Ovary (tissue), 9 donors: ENCODE results near the gene FAM193A. TPM values are rescaled to one million over a fixed set of nuclear protein-coding genes. Genes with fewer than 3 reads are reported as not detected.

Experiments used
- DNase-seq, 5 donors: peaks; one replicate each; pipeline ENCODE4 v3.0.0-alpha.2; 2019 to 2020
- H3K27ac ChIP-seq, 2 donors: fragments of 200-600 bp; one replicate each; pipeline versions ENCODE4 v1.5.1 to v1.8.0; 2019 to 2022
- H3K27me3 ChIP-seq: fragments of 200-600 bp; one replicate; pipeline ENCODE4 v1.8.0; 2022
- H3K36me3 ChIP-seq: fragments of 200-600 bp; sonication (generic); one replicate; pipeline ENCODE4 v1.5.1; 2019
- H3K4me1 ChIP-seq: one replicate; pipeline ENCODE4 v1.8.1; 2013; ENCODE audit warnings: mild to moderate bottlenecking, moderate library complexity; ENCODE audit not compliant: insufficient read depth
- H3K4me3 ChIP-seq: fragments of 200-600 bp; sonication (generic); one replicate; pipeline ENCODE4 v1.5.1; 2017
- H3K9me3 ChIP-seq, 2 donors: fragments of 200-600 bp in 1 of 2; sonication (generic) in 1 of 2; one replicate each; pipeline versions ENCODE4 v1.5.1 to v1.8.1; 2013 to 2019; ENCODE audit warnings: mild to moderate bottlenecking in 1 of 2, moderate library complexity in 1 of 2
- EP300 ChIP-seq: sonication (generic); formaldehyde crosslinking; IDR thresholded peaks from one replicate; pipeline ENCODE4 v1.6.1; 2017; ENCODE audit warnings: antibody characterized with exemption
- POLR2A ChIP-seq: fragments of 450-650 bp; IDR thresholded peaks from one replicate; pipeline ENCODE4 v1.6.1; 2017; ENCODE audit warnings: antibody characterized with exemption, mild to moderate bottlenecking, moderate library complexity
- whole genome bisulfite sequencing, 3 donors: extraction: QIAGEN DNeasy Blood & Tissue Kit in 1 of 3; methylation state at CpG; one replicate each; pipeline versions ENCODE4 v1.1.5 to v1.1.7; 2013 to 2017; 5-methylcytosine and 5-hydroxymethylcytosine counted together
- intact Hi-C, 4 donors: fragments of 100-400 bp; cut with DNase I; formaldehyde crosslinking; loops; one replicate each; pipeline versions ENCODE4 v1.11.0 to v1.15.1; 2022 to 2023
- polyA plus RNA-seq, 2 donors: library from polyadenylated mRNA; stranded (reverse); fragments of 200-250 nt in 1 of 2; fragments of 350-450 nt in 1 of 2; fragmentation: Illumina TruSeq in 1 of 2; extraction: RNeasy Lipid Tissue Mini Kit (QIAGEN cat#74804) in 1 of 2; gene quantifications; one replicate each; pipeline ENCODE4 v1.2.3, GENCODE V29; 2013 to 2014
- total RNA-seq, 7 donors: library from RNA; depleted of rRNA in 2 of 7; stranded (reverse); fragments of >200 nt in 2 of 7; fragmentation: NEBNext Ultra II Directional in 3 of 7; extraction: Animal tissue kit (Norgen Biotek cat#: 25700) in 3 of 7; gene quantifications; one replicate each; pipeline versions ENCODE4 v1.1.0 to v1.2.4, GENCODE V29; 2016 to 2023
- TF ChIP-seq, protein P1 (sequence below), 3 donors: fragments of 450-650 bp in 2 of 3; fragments of 200-600 bp in 1 of 3; IDR thresholded peaks; one replicate each; pipeline versions ENCODE4 v1.5.1 to v1.8.0; 2016 to 2022; ENCODE audit warnings: antibody characterized with exemption in 3 of 3, mild to moderate bottlenecking in 1 of 3
- donor health status: DM: no; HTN: no; CAD: no; lungs with moderate emphysema.
- donor health status: DM: no; HTN: no; CAD: no.
- donor health status: Bipolar disorder and iron deficiency.
- donor health status: DM: yes; HTN: yes; CAD: no.
- donor health status: DM: no; HTN: no; CAD: no.
- donor health status: DM: yes; HTN: yes; CAD: no.

Gene FAM193A
- total and polyA plus RNA-seq, 9 donors = 16.0 to 39.1 (median 28.7) TPM

GRCh38 chr4:2598511-2599303 is 62.3 kb downstream of the FAM193A start:
- no peak for DNase-seq
- intact Hi-C loops = no loop called here
- WGBS, 3 donors = 13 to 19% (median 17%) methylated on average over 12 of the region's 12 CpGs
- H3K4me1 ChIP-seq = peaks cover 23% of the 10 kb centered on the region
- H3K9me3 ChIP-seq = no peaks in the 10 kb centered on the region
- no peaks in the 10 kb centered on the region for H3K27me3 ChIP-seq
- H3K4me3 ChIP-seq = no peak overlapping the region
- no peak overlapping the region for H3K27ac ChIP-seq
- no peaks in the 10 kb centered on the region for H3K36me3 ChIP-seq
- no peak for TF ChIP-seq POLR2A
- TF ChIP-seq EP300 = no peak
- TF ChIP-seq, protein P1, sequence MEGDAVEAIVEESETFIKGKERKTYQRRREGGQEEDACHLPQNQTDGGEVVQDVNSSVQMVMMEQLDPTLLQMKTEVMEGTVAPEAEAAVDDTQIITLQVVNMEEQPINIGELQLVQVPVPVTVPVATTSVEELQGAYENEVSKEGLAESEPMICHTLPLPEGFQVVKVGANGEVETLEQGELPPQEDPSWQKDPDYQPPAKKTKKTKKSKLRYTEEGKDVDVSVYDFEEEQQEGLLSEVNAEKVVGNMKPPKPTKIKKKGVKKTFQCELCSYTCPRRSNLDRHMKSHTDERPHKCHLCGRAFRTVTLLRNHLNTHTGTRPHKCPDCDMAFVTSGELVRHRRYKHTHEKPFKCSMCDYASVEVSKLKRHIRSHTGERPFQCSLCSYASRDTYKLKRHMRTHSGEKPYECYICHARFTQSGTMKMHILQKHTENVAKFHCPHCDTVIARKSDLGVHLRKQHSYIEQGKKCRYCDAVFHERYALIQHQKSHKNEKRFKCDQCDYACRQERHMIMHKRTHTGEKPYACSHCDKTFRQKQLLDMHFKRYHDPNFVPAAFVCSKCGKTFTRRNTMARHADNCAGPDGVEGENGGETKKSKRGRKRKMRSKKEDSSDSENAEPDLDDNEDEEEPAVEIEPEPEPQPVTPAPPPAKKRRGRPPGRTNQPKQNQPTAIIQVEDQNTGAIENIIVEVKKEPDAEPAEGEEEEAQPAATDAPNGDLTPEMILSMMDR (IDR thresholded peaks at IDR 0.05) = no peak

DNA sequence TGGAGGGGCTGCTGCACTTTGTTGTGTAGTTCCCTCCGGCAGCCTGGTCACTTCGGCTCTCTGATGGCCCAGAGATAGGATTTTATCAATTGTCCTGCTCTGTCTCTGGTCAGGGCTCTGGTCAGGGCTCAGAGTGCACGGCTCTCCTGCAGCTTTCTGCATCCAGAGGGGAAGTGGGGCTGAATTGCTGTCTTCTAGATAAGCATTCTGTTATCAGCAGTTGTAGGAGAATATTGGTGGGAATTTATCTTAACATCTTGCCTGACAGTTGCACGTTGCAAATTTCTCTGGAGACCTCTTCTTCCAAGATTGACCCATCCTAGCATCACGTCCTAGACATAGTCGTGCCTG is 62.8 kb downstream of the FAM193A start:
- intact Hi-C loops = no loop called here
- Histone ChIP-seq H3K4me3 (no peak overlapping the region), H3K27ac (no peak overlapping the region), H3K9me3 (no peaks in the 10 kb centered on the region), H3K4me1 (peaks cover 23% of the 10 kb centered on the region), H3K36me3 (no peaks in the 10 kb centered on the region), H3K27me3 (no peaks in the 10 kb centered on the region)
- WGBS, 3 donors = 55 to 69% (median 58%) methylated on average over 6 of the region's 6 CpGs
- DNase-seq = no peak
- no peak for TF ChIP-seq EP300
- TF ChIP-seq, protein P1 (IDR thresholded peaks at IDR 0.05) = no peak

- Histone ChIP-seq H3K9me3 (no peaks in the 10 kb centered on the region), H3K27me3 (no peaks in the 10 kb centered on the region), H3K36me3 (no peaks in the 10 kb centered on the region), H3K27ac (no peak overlapping the region), H3K4me1 (peaks cover 18% of the 10 kb centered on the region), H3K4me3 (no peak overlapping the region)
- 96 to 98% (median 97%) methylated on average over 6 of the region's 6 CpGs for WGBS, 3 donors
- TF ChIP-seq, protein P1 (IDR thresholded peaks at IDR 0.05) = no peak
- TF ChIP-seq POLR2A = no peak
- no peak for TF ChIP-seq EP300
- intact Hi-C loops = no loop called here
- no peak for DNase-seq
Observed at GRCh38 chr4:2600878-2601277, 64.4 kb downstream of the FAM193A start.

GRCh38 chr4:2604614-2605013 is 68.2 kb downstream of the FAM193A start:
- peaks cover 1% of the 10 kb centered on the region for H3K4me1 ChIP-seq
- DNase-seq = no peak
- intact Hi-C loops = no loop called here
- H3K36me3 ChIP-seq = no peaks in the 10 kb centered on the region
- no peak overlapping the region for H3K27ac ChIP-seq
- no peak overlapping the region for H3K4me3 ChIP-seq
- TF ChIP-seq EP300 (no peak), POLR2A (no peak)
- TF ChIP-seq, protein P1 (IDR thresholded peaks at IDR 0.05) = no peak
- no peaks in the 10 kb centered on the region for H3K9me3 ChIP-seq
- WGBS, 3 donors = 83 to 90% (median 88%) methylated on average over 4 of the region's 4 CpGs
- no peaks in the 10 kb centered on the region for H3K27me3 ChIP-seq
